Naive thymus-derived CD4-positive, alpha-beta T cell (primary cell): ENCODE measurements around the gene STYXL1. TPM values are rescaled to one million over a fixed set of nuclear protein-coding genes. Genes with fewer than 3 reads are reported as not detected.
A peak's percentile ranks its signal among the peaks of the same experiment; 100 is the strongest.

Experiments
- ATAC-seq: fragments of 150-1000 bp; cut with Tn5 transposase; 2 replicates; pipeline ENCODE4 v1.10.0; 2021; ENCODE audit warnings: mild to moderate bottlenecking, moderate library complexity
- CTCF ChIA-PET: fragments of 350-600 bp; sonication (Branson Sonifier 250); formaldehyde crosslinking; loops from one replicate; lab custom pipeline; 2021; ENCODE audit warnings: antibody characterized with exemption; lab: Charles Lee
- POLR2A ChIA-PET: fragments of 350-600 bp; sonication (Branson Sonifier 250); formaldehyde crosslinking; loops from one replicate; lab custom pipeline; 2021; ENCODE audit warnings: antibody characterized with exemption, inconsistent platforms; lab: Charles Lee
- DNase-seq, 9 donors: peaks; one replicate each; pipeline versions ENCODE4 v3.0.0 to v3.0.0-alpha.2; 2020 to 2022; ENCODE audit warnings: mixed read lengths in 1 of 9
- H3K27ac ChIP-seq: one replicate; pipeline ENCODE4 v1.7.0; 2013; ENCODE audit warnings: mild to moderate bottlenecking, low read depth, low read length, moderate library complexity
- H3K27me3 ChIP-seq, 2 donors: one replicate each; pipeline ENCODE4 v1.7.0; 2013; ENCODE audit warnings: low read length in 2 of 2, mild to moderate bottlenecking in 2 of 2, moderate library complexity in 2 of 2; ENCODE audit not compliant: control insufficient read depth in 2 of 2, insufficient read depth in 2 of 2
- H3K36me3 ChIP-seq, 3 experiments: 1 replicate in 2 of 3; 2 replicates in 1 of 3; pipeline ENCODE4 v1.7.0; 2013; ENCODE audit warnings: low read length in 3 of 3, mild to moderate bottlenecking in 3 of 3, moderate library complexity in 1 of 3; ENCODE audit not compliant: insufficient read depth in 3 of 3, control insufficient read depth in 2 of 3
- H3K4me1 ChIP-seq, 2 donors: one replicate each; pipeline ENCODE4 v1.7.0; 2013; ENCODE audit warnings: low read length in 2 of 2, mild to moderate bottlenecking in 2 of 2, moderate library complexity in 1 of 2; ENCODE audit not compliant: control insufficient read depth in 2 of 2, insufficient read depth in 2 of 2
- H3K4me3 ChIP-seq: 2 replicates; pipeline ENCODE4 v1.7.0; 2013; ENCODE audit warnings: mild to moderate bottlenecking, low read length
- H3K9me3 ChIP-seq, 3 experiments: 1 replicate in 2 of 3; 2 replicates in 1 of 3; pipeline ENCODE4 v1.7.0; 2013; ENCODE audit warnings: low read length in 3 of 3; ENCODE audit not compliant: control insufficient read depth in 2 of 3
- H3K27ac Mint-ChIP-seq, 9 donors: one replicate each; pipeline ENCODE4 v1.8.0; 2020 to 2022; ENCODE audit warnings: mixed read lengths in 9 of 9, mild to moderate bottlenecking in 8 of 9, moderate library complexity in 5 of 9, inconsistent platforms in 2 of 9
- H3K27me3 Mint-ChIP-seq, 5 donors: one replicate each; pipeline ENCODE4 v1.8.0; 2021 to 2022; ENCODE audit warnings: mixed read lengths in 5 of 5, mild to moderate bottlenecking in 1 of 5
- H3K36me3 Mint-ChIP-seq, 5 donors: one replicate each; pipeline ENCODE4 v1.8.0; 2020 to 2022; ENCODE audit warnings: mixed read lengths in 5 of 5, mild to moderate bottlenecking in 3 of 5, inconsistent platforms in 1 of 5
- H3K4me1 Mint-ChIP-seq, 7 donors: one replicate each; pipeline ENCODE4 v1.8.0; 2020 to 2022; ENCODE audit warnings: mixed read lengths in 7 of 7, mild to moderate bottlenecking in 3 of 7, inconsistent platforms in 1 of 7
- H3K4me3 Mint-ChIP-seq, 10 donors: one replicate each; pipeline ENCODE4 v1.8.0; 2020 to 2022; ENCODE audit warnings: mild to moderate bottlenecking in 10 of 10, mixed read lengths in 10 of 10, moderate library complexity in 6 of 10, inconsistent platforms in 2 of 10
- H3K9me3 Mint-ChIP-seq, 11 donors: one replicate each; pipeline ENCODE4 v1.8.0; 2020 to 2022; ENCODE audit warnings: mixed read lengths in 11 of 11, mild to moderate bottlenecking in 4 of 11, inconsistent platforms in 1 of 11, moderate library complexity in 1 of 11
- intact Hi-C, 2 donors: fragments of 100-400 bp; cut with micrococcal nuclease; formaldehyde crosslinking; loops; one replicate each; pipeline ENCODE4 v1.15.1; 2023
- polyA plus RNA-seq, 2 donors: library from polyadenylated mRNA; unstranded; fragments of 300-500 nt; fragmentation: Illumina TruSeq; gene quantifications; one replicate each; pipeline ENCODE4 v1.2.3, GENCODE V29; 2021
- total RNA-seq, 6 experiments: library from RNA in 5 of 6; stranded (reverse) in 5 of 6; gene quantifications; 1 replicate in 5 of 6; 2 replicates in 1 of 6; pipeline ENCODE4 v1.2.3 and lab custom pipeline; 2021 to 2026

Gene STYXL1
- total and polyA plus RNA-seq, 7 experiments from 2014 or later, result 11.3 to 45.5 (median 21.7) TPM

- no peak overlapping the region for H3K4me3 Mint-ChIP-seq
- no peaks in the 10 kb centered on the region for H3K4me1 ChIP-seq
- H3K27ac ChIP-seq, result no peak overlapping the region
- H3K9me3 ChIP-seq, result no peaks in the 10 kb centered on the region
- no peaks in the 10 kb centered on the region for H3K27me3 Mint-ChIP-seq
- peaks cover under 1 to 9% (median 6%) of the 10 kb centered on the region in 7 donors for H3K4me1 Mint-ChIP-seq
- POLR2A ChIA-PET, result no interaction called here
- DNase-seq (no peak), ATAC-seq (no peak)
- peaks cover 0 to 11% (median under 1%) of the 10 kb centered on the region in 5 donors for H3K36me3 Mint-ChIP-seq
- no peaks in the 10 kb centered on the region for H3K27me3 ChIP-seq
- no peak overlapping the region for H3K4me3 ChIP-seq
- intact Hi-C loops, result no loop called here
- H3K36me3 ChIP-seq, result peaks cover 0 to 82% (median 0%) of the 10 kb centered on the region in 3 experiments
- CTCF ChIA-PET, result no interaction called here
- H3K27ac Mint-ChIP-seq, result no peak overlapping the region
- H3K9me3 Mint-ChIP-seq, result no peaks in the 10 kb centered on the region
Measured at GRCh38 chr7:75985009-75985517, 62.7 kb downstream of the STYXL1 start.

- no peak overlapping the region for H3K4me3 Mint-ChIP-seq
- CTCF ChIA-PET, result interaction anchor here (0.6 kb wide), 1 partner anchor 80 kb away, joined by 3 read pairs; no protein-coding TSS in a partner anchor
Measured at GRCh38 chr7:75984130-75985008, 63.4 kb downstream of the STYXL1 start.

GRCh38 chr7:75983471-75984129 is 64.2 kb downstream of the STYXL1 start:
- DNase-seq (no peak), ATAC-seq (no peak)
- Histone ChIP-seq H3K4me3 (no peak overlapping the region), H3K36me3 (peaks cover 0 to 94% (median 0%) of the 10 kb centered on the region in 3 experiments), H3K27ac (no peak overlapping the region), H3K4me1 (no peaks in the 10 kb centered on the region), H3K27me3 (no peaks in the 10 kb centered on the region), H3K9me3 (no peaks in the 10 kb centered on the region)
- Mint-ChIP-seq H3K9me3 (no peaks in the 10 kb centered on the region), H3K36me3 (peaks cover 0 to 14% (median 2%) of the 10 kb centered on the region in 5 donors), H3K4me1 (peaks cover 0 to 3% (median 0%) of the 10 kb centered on the region in 7 donors), H3K27ac (no peak overlapping the region), H3K27me3 (no peaks in the 10 kb centered on the region), H3K4me3 (no peak overlapping the region)
- ChIA-PET CTCF (no interaction called here), POLR2A (no interaction called here)
- intact Hi-C loops, result no loop called here

More at GRCh38 chr7:75984130-75985008, 63.4 kb downstream of the STYXL1 start:
- DNase-seq (no peak), ATAC-seq (no peak)
- Histone ChIP-seq H3K27me3 (no peaks in the 10 kb centered on the region), H3K4me3 (no peak overlapping the region), H3K27ac (no peak overlapping the region), H3K36me3 (peaks cover 0 to 89% (median 0%) of the 10 kb centered on the region in 3 experiments), H3K9me3 (no peaks in the 10 kb centered on the region), H3K4me1 (no peaks in the 10 kb centered on the region)
- intact Hi-C loops, result no loop called here
- Mint-ChIP-seq H3K4me1 (peaks cover 0 to 3% (median 0%) of the 10 kb centered on the region in 7 donors), H3K27me3 (no peaks in the 10 kb centered on the region), H3K27ac (no peak overlapping the region), H3K9me3 (no peaks in the 10 kb centered on the region), H3K36me3 (peaks cover 0 to 14% (median 2%) of the 10 kb centered on the region in 5 donors)
- POLR2A ChIA-PET, result no interaction called here

- no peaks in the 10 kb centered on the region for H3K9me3 Mint-ChIP-seq
- H3K27ac Mint-ChIP-seq, result no peak overlapping the region
- H3K36me3 ChIP-seq, result peaks cover 0 to 86% (median 0%) of the 10 kb centered on the region in 3 experiments
- H3K4me3 Mint-ChIP-seq, result no peak overlapping the region
- H3K9me3 ChIP-seq, result no peaks in the 10 kb centered on the region
- POLR2A ChIA-PET, result interaction anchor here (0.5 kb wide), 1 partner anchor 1785 kb away, joined by 4 read pairs; no protein-coding TSS in a partner anchor
- no peaks in the 10 kb centered on the region for H3K4me1 ChIP-seq
- H3K4me1 Mint-ChIP-seq, result peaks cover 0 to 3% (median 0%) of the 10 kb centered on the region in 7 donors
- no peak overlapping the region for H3K27ac ChIP-seq
- CTCF ChIA-PET, result no interaction called here
- intact Hi-C loops, result no loop called here
- peaks cover 0 to 14% (median 2%) of the 10 kb centered on the region in 5 donors for H3K36me3 Mint-ChIP-seq
- DNase-seq (no peak), ATAC-seq (no peak)
- no peaks in the 10 kb centered on the region for H3K27me3 ChIP-seq
- H3K4me3 ChIP-seq, result no peak overlapping the region
- H3K27me3 Mint-ChIP-seq, result no peaks in the 10 kb centered on the region
Measured at GRCh38 chr7:75982306-75983064, 65.3 kb downstream of the STYXL1 start.

GRCh38 chr7:75981453-75982305 is 66.1 kb downstream of the STYXL1 start:
- ChIA-PET CTCF (no interaction called here), POLR2A (no interaction called here)
- Histone ChIP-seq H3K27ac (no peak overlapping the region), H3K36me3 (peaks cover 0 to 78% (median 0%) of the 10 kb centered on the region in 3 experiments), H3K4me1 (no peaks in the 10 kb centered on the region), H3K27me3 (no peaks in the 10 kb centered on the region), H3K9me3 (no peaks in the 10 kb centered on the region), H3K4me3 (no peak overlapping the region)
- Mint-ChIP-seq H3K9me3 (no peaks in the 10 kb centered on the region), H3K4me1 (no peaks in the 10 kb centered on the region), H3K36me3 (peaks cover 0 to 6% (median 2%) of the 10 kb centered on the region in 5 donors), H3K27ac (peak overlapping the region in 1 of 9 donors; percentile 51), H3K4me3 (no peak overlapping the region), H3K27me3 (no peaks in the 10 kb centered on the region)
- ATAC-seq, result no peak
- DNase-seq, result no peak
- intact Hi-C loops, result no loop called here

GRCh38 chr7:75981203-75981452 is 66.7 kb downstream of the STYXL1 start:
- Histone ChIP-seq H3K27ac (no peak overlapping the region), H3K9me3 (no peaks in the 10 kb centered on the region), H3K4me1 (no peaks in the 10 kb centered on the region), H3K27me3 (no peaks in the 10 kb centered on the region), H3K36me3 (peaks cover 0 to 72% (median 0%) of the 10 kb centered on the region in 3 experiments), H3K4me3 (no peak overlapping the region)
- peaks cover 0 to 5% (median 0%) of the 10 kb centered on the region in 5 donors for H3K36me3 Mint-ChIP-seq
- H3K27ac Mint-ChIP-seq, result no peak overlapping the region
- no peak for ATAC-seq
- no peak for DNase-seq
- no peak overlapping the region for H3K4me3 Mint-ChIP-seq
- intact Hi-C loops, result no loop called here
- no peaks in the 10 kb centered on the region for H3K27me3 Mint-ChIP-seq
- no peaks in the 10 kb centered on the region for H3K9me3 Mint-ChIP-seq
- ChIA-PET CTCF (no interaction called here), POLR2A (no interaction called here)
- H3K4me1 Mint-ChIP-seq, result no peaks in the 10 kb centered on the region
